K562 (cell line): ENCODE data around the gene RSPH6A. TPM values are rescaled to one million over a fixed set of nuclear protein-coding genes. Genes with fewer than 3 reads are reported as not detected.
A peak's percentile ranks its signal among the peaks of the same experiment; 100 is the strongest.

Source experiments
- CBX2 ChIP-seq: fragments of 200-600 bp; sonication (generic); IDR thresholded peaks from one replicate; pipeline ENCODE4 v1.6.1; 2012; ENCODE audit warnings: mild to moderate bottlenecking, low read length, inconsistent platforms; ENCODE audit not compliant: insufficient read depth, poor library complexity, severe bottlenecking
- CBX8 ChIP-seq: fragments of 200-600 bp; sonication (generic); IDR thresholded peaks from 2 replicates; pipeline ENCODE4 v1.6.1; 2012; ENCODE audit warnings: borderline replicate concordance, mixed run types, low read depth, mild to moderate bottlenecking, moderate library complexity, mixed read lengths, low read length, control low read depth, inconsistent platforms; ENCODE audit not compliant: poor library complexity, severe bottlenecking; ENCODE audit errors: extremely low read depth
- FUS ChIP-seq: fragments of 200-400 bp; formaldehyde crosslinking; optimal IDR thresholded peaks from 2 replicates; pipeline ENCODE3; 2017; ENCODE audit warnings: low read depth, low read length
- GABPB2 ChIP-seq: fragments of 250-450 bp; sonication (Bioruptor Pico); conservative IDR thresholded peaks from 2 replicates; pipeline ENCODE4 v1.5.1; 2021; ENCODE audit warnings: mild to moderate bottlenecking
- KLF1 ChIP-seq: fragments of 450-650 bp; IDR thresholded peaks from 2 replicates; pipeline ENCODE4 v1.6.1; 2016; ENCODE audit warnings: missing genetic modification characterization, missing compliant biosample characterization
- MEIS2 ChIP-seq: fragments of 450-650 bp; IDR thresholded peaks from 2 replicates; pipeline ENCODE4 v1.6.1; 2014; ENCODE audit warnings: mild to moderate bottlenecking; ENCODE audit not compliant: partially characterized antibody
- MXI1 ChIP-seq: IDR thresholded peaks from 2 replicates; pipeline ENCODE4 v1.6.1; 2011; ENCODE audit warnings: low read depth, mild to moderate bottlenecking, improper control_type of control experiment, low read length
- NEUROD1 ChIP-seq: fragments of 150-350 bp; IDR thresholded peaks from 2 replicates; pipeline ENCODE4 v1.6.1; 2014; ENCODE audit warnings: borderline replicate concordance, low read length, low read depth; ENCODE audit not compliant: partially characterized antibody
- POLR3G ChIP-seq: IDR thresholded peaks from 2 replicates; pipeline ENCODE4 v1.6.1; 2011; ENCODE audit not compliant: insufficient read length, insufficient replicate concordance; ENCODE audit errors: extremely low read depth
- RAD51 ChIP-seq: fragments of 450-650 bp; IDR thresholded peaks from 2 replicates; pipeline ENCODE4 v1.7.1; 2016; ENCODE audit warnings: low read depth, mild to moderate bottlenecking, borderline replicate concordance
- SETDB1 ChIP-seq: IDR thresholded peaks from one replicate; pipeline ENCODE4 v1.6.1; 2012; ENCODE audit warnings: low read length, control low read depth, inconsistent platforms
- SLC30A9 ChIP-seq: fragments of 250-450 bp; sonication (Bioruptor Pico); IDR thresholded peaks from 2 replicates; pipeline ENCODE4 v1.8.0; 2022; ENCODE audit warnings: mild to moderate bottlenecking, moderate library complexity
- STAG1 ChIP-seq: sonication (generic); formaldehyde crosslinking; IDR thresholded peaks from 2 replicates; pipeline ENCODE4 v1.5.0; 2020; ENCODE audit warnings: missing genetic modification reagents, borderline replicate concordance
- YY1 ChIP-seq, 3 experiments: IDR thresholded peaks; 2 replicates each; pipeline ENCODE4 v1.6.1; 2011; ENCODE audit warnings: low read length in 2 of 3, mild to moderate bottlenecking in 2 of 3, moderate library complexity in 2 of 3, borderline replicate concordance in 1 of 3, control low read depth in 1 of 3, low read depth in 1 of 3; ENCODE audit not compliant: insufficient read depth in 3 of 3, insufficient replicate concordance in 2 of 3, control insufficient read depth in 1 of 3, insufficient read length in 1 of 3; ENCODE audit errors: extremely low read depth in 1 of 3
- ZNF217 ChIP-seq: sonication (generic); formaldehyde crosslinking; IDR thresholded peaks from 2 replicates; pipeline ENCODE4 v1.8.0; 2022; ENCODE audit warnings: mild to moderate bottlenecking, missing genetic modification reagents
- ZNF318 ChIP-seq, 2 experiments: fragments of 450-650 bp; IDR thresholded peaks; 2 replicates each; pipeline ENCODE4 v1.6.1; 2016; ENCODE audit warnings: mild to moderate bottlenecking in 2 of 2, borderline replicate concordance in 1 of 2, low read depth in 1 of 2, moderate library complexity in 1 of 2
- ZNF354B ChIP-seq: fragments of 250-450 bp; sonication (Bioruptor Pico); IDR thresholded peaks from 2 replicates; pipeline ENCODE4 v1.4.0; 2020
- ZNF507 ChIP-seq: conservative IDR thresholded peaks from 2 replicates; pipeline ENCODE4 v1.6.1; 2017; ENCODE audit warnings: missing genetic modification characterization, missing compliant biosample characterization
- polyA plus RNA-seq, 8 experiments: library from polyadenylated mRNA; depleted of rRNA in 4 of 8; stranded (reverse) in 5 of 8; unstranded in 3 of 8; fragments of >200 nt; fragmentation: Nextera tagmentation in 2 of 8; fragmentation: Illumina TruSeq in 1 of 8; extraction: Ambion mirVana in 2 of 8; extraction: Trizol in 1 of 8; gene quantifications; 2 replicates each; pipeline versions ENCODE4 v1.2.1 to v1.2.3, GENCODE V29; 2011 to 2014; ENCODE audit warnings: inconsistent platforms in 1 of 8, missing spikeins in 1 of 8
- total RNA-seq, 7 experiments: library from RNA; depleted of rRNA in 6 of 7; stranded (reverse); fragments of >200 nt in 6 of 7; fragmentation: Illumina TruSeq in 2 of 7; extraction: Trizol in 2 of 7; gene quantifications; 2 replicates each; pipeline versions ENCODE4 v1.2.1 to v1.2.3, GENCODE V29; 2011 to 2021; ENCODE audit warnings: low replicate concordance in 1 of 7
- TF ChIP-seq, protein P1 (sequence below): sonication (generic); formaldehyde crosslinking; IDR thresholded peaks from 2 replicates; pipeline ENCODE4 v1.9.0; 2022; ENCODE audit warnings: mild to moderate bottlenecking, missing genetic modification reagents

RSPH6A gene
- total and polyA plus RNA-seq, 9 of the 15 experiments (the other 6 are each of a cell fraction or from before 2014, with no cell fraction given) = 0.03 to 0.15 (median 0.07) TPM; not detected in 5

GRCh38 chr19:45768984-45769782, 45.9 kb downstream of the RSPH6A start, which contains the start of gene SIX5 (continued):
- no peak for TF ChIP-seq NEUROD1
- no peak for TF ChIP-seq RAD51
- TF ChIP-seq CBX2 = no peak
- no peak for TF ChIP-seq GABPB2 (CRISPR knock-in tag)
- TF ChIP-seq POLR3G = no peak
- peak; percentile 91 for TF ChIP-seq MEIS2
- TF ChIP-seq STAG1 (CRISPR knock-in tag) = no peak
- TF ChIP-seq CBX8 = no peak
- TF ChIP-seq SETDB1 = no peak
- no peak for TF ChIP-seq ZNF354B (CRISPR knock-in tag)
- no peak for TF ChIP-seq FUS
- TF ChIP-seq ZNF318 (IDR thresholded peaks at IDR 0.05; ENCODE audit: borderline replicate concordance in 1 of 2, low read depth in 1 of 2) = peak in 1 of 2 experiments; percentile 82; a peak in 2 of 4 replicates
- peak; percentile 15 to 79 (median 69) for TF ChIP-seq YY1 (IDR thresholded peaks at IDR 0.05; ENCODE audit: borderline replicate concordance in 1 of 3, control insufficient read depth in 1 of 3, extremely low read depth in 1 of 3, insufficient read depth in 3 of 3, insufficient read length in 1 of 3, insufficient replicate concordance in 2 of 3, low read depth in 1 of 3, low read length in 2 of 3)
- TF ChIP-seq ZNF507 (tag) = no peak
- no peak for TF ChIP-seq KLF1 (tag)
- TF ChIP-seq MXI1 = no peak
- no peak for TF ChIP-seq ZNF217 (CRISPR knock-in tag)
- TF ChIP-seq, protein P1, sequence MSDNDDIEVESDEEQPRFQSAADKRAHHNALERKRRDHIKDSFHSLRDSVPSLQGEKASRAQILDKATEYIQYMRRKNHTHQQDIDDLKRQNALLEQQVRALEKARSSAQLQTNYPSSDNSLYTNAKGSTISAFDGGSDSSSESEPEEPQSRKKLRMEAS = peak; percentile 85
- no peak for TF ChIP-seq SLC30A9
